IMR-90 (cell line): ENCODE data around the gene RNF175.

ENCODE experiments used
- BHLHE40 ChIP-seq: fragments of 150-350 bp; IDR thresholded peaks from 2 replicates; pipeline ENCODE4 v1.6.1; 2016; ENCODE audit warnings: mild to moderate bottlenecking, low read depth, low read length
- CEBPB ChIP-seq: IDR thresholded peaks from 2 replicates; pipeline ENCODE4 v1.6.1; 2012; ENCODE audit warnings: low read depth, low read length, improper control_type of control experiment
- CHD1 ChIP-seq: IDR thresholded peaks from 2 replicates; pipeline ENCODE4 v1.6.1; 2012; ENCODE audit warnings: low read depth, low read length, improper control_type of control experiment
- CTCF ChIP-seq: conservative IDR thresholded peaks from 2 replicates; pipeline ENCODE4 v1.5.1; 2012; ENCODE audit warnings: mild to moderate bottlenecking, low read depth, low read length, improper control_type of control experiment
- NFE2L2 ChIP-seq: fragments of 150-350 bp; IDR thresholded peaks from 2 replicates; pipeline ENCODE4 v1.6.1; 2016; ENCODE audit warnings: low read depth, mild to moderate bottlenecking, low read length
- POLR2A ChIP-seq: IDR thresholded peaks from 2 replicates; pipeline ENCODE4 v1.6.1; 2012; ENCODE audit warnings: mild to moderate bottlenecking, low read depth, low read length
- RAD21 ChIP-seq: IDR thresholded peaks from 2 replicates; pipeline ENCODE4 v1.6.1; 2012; ENCODE audit warnings: low read length, improper control_type of control experiment
- RCOR1 ChIP-seq: IDR thresholded peaks from 2 replicates; pipeline ENCODE4 v1.6.1; 2012; ENCODE audit warnings: mild to moderate bottlenecking, low read length, improper control_type of control experiment; ENCODE audit not compliant: insufficient replicate concordance
- SMC3 ChIP-seq: fragments of 150-350 bp; IDR thresholded peaks from 2 replicates; pipeline ENCODE4 v1.6.1; 2016; ENCODE audit warnings: low read depth, mild to moderate bottlenecking, antibody characterized with exemption, low read length, moderate library complexity
- USF2 ChIP-seq: fragments of 150-350 bp; IDR thresholded peaks from 2 replicates; pipeline ENCODE4 v1.6.1; 2017; ENCODE audit warnings: mild to moderate bottlenecking, antibody characterized with exemption, low read length, low read depth

- no peak for TF ChIP-seq CTCF
- no peak for TF ChIP-seq RAD21
- TF ChIP-seq POLR2A, result no peak
- TF ChIP-seq BHLHE40, result no peak
- no peak for TF ChIP-seq USF2
- TF ChIP-seq RCOR1, result no peak
- no peak for TF ChIP-seq SMC3
- TF ChIP-seq CEBPB, result no peak
- no peak for TF ChIP-seq CHD1
- TF ChIP-seq NFE2L2, result no peak
Observed at GRCh38 chr4:153676486-153676885, 83.3 kb downstream of the RNF175 start.
